A549 (cell line): ENCODE measurements around the gene TRMT44. TPM values are rescaled to one million over a fixed set of nuclear protein-coding genes. Genes with fewer than 3 reads are reported as not detected.
"Not testable (repeated sequence)": the region's sequence is repeated elsewhere in the genome, so short reads cannot be mapped to it uniquely, and the experiment has no call there.

Experiments used
- ATAC-seq, 2 experiments: fragments of 200-7000 bp in 1 of 2; fragments of >200 bp in 1 of 2; cut with Nextera tagmentation in 1 of 2; cut with Tn5 transposase in 1 of 2; 3 replicates each; pipeline versions ENCODE4 v1.8.0 to v1.9.1; 2018 to 2020; ENCODE audit warnings: mild to moderate bottlenecking in 1 of 2, moderate library complexity in 1 of 2
- CTCF ChIA-PET: fragments of 300-600 bp; sonication (Branson Sonifier 250); formaldehyde crosslinking; extraction: SDS; loops from one replicate; lab custom pipeline; 2021; ENCODE audit warnings: antibody characterized with exemption, inconsistent platforms; lab: Yijun Ruan, JAX
- POLR2A ChIA-PET: fragments of 350-600 bp; formaldehyde crosslinking; extraction: SDS; loops from one replicate; lab custom pipeline; 2021; ENCODE audit warnings: antibody characterized with exemption, inconsistent platforms; lab: Yijun Ruan, JAX
- DNase-seq, 2 experiments: peaks; one replicate each; pipeline versions ENCODE4 v3.0.0 to v3.0.0-alpha.2; 2011 to 2016; ENCODE audit warnings: low read depth in 1 of 2, low spot score in 1 of 2
- FAIRE-seq: peaks from 2 replicates; lab custom pipeline; 2011; peaks lifted over from hg19 to GRCh38; lab: Jason Lieb, UNC
- H3K27ac ChIP-seq, 2 experiments: fragments of >200 bp; sonication (Bioruptor Twin); formaldehyde crosslinking; 3 replicates each; pipeline ENCODE4 v1.5.1; 2016 to 2017
- H3K4me1 ChIP-seq: fragments of >200 bp; sonication (Bioruptor Twin); formaldehyde crosslinking; 3 replicates; pipeline ENCODE4 v1.6.1; 2016
- H3K4me2 ChIP-seq: fragments of >200 bp; sonication (Bioruptor Twin); formaldehyde crosslinking; 3 replicates; pipeline ENCODE4 v1.6.1; 2016
- H3K4me3 ChIP-seq: fragments of >200 bp; sonication (Bioruptor Twin); formaldehyde crosslinking; 3 replicates; pipeline ENCODE4 v1.5.1; 2016
- H3K9me3 ChIP-seq: fragments of >200 bp; sonication (Bioruptor Twin); formaldehyde crosslinking; 3 replicates; pipeline ENCODE4 v1.6.1; 2016
- CBX2 ChIP-seq: fragments of 200-600 bp; sonication (generic); IDR thresholded peaks from 2 replicates; pipeline ENCODE4 v1.6.1; 2016; ENCODE audit warnings: low read depth, mild to moderate bottlenecking, borderline replicate concordance
- CEBPB ChIP-seq, 2 experiments: fragments of >200 bp in 1 of 2; sonication (Bioruptor Twin) in 1 of 2; formaldehyde crosslinking in 1 of 2; IDR thresholded peaks; 2 replicates each; pipeline ENCODE4 v1.6.1; 2012 to 2016
- CHD4 ChIP-seq: fragments of 200-600 bp; sonication (generic); IDR thresholded peaks from 2 replicates; pipeline ENCODE4 v1.6.1; 2016; ENCODE audit warnings: antibody characterized with exemption, mild to moderate bottlenecking, borderline replicate concordance
- E2F6 ChIP-seq: IDR thresholded peaks from 2 replicates; pipeline ENCODE4 v1.6.1; 2012; ENCODE audit warnings: low read depth, borderline replicate concordance
- EHMT2 ChIP-seq: fragments of 200-600 bp; sonication (generic); IDR thresholded peaks from 2 replicates; pipeline ENCODE4 v1.6.1; 2016; ENCODE audit warnings: antibody characterized with exemption, low read depth, mild to moderate bottlenecking, moderate library complexity
- EP300 ChIP-seq, 2 experiments: fragments of >200 bp; sonication (Bioruptor Twin); formaldehyde crosslinking; IDR thresholded peaks; 2 replicates in 1 of 2; 3 replicates in 1 of 2; pipeline ENCODE4 v1.6.1; 2016 to 2017
- FOXS1 ChIP-seq: fragments of 250-450 bp; sonication (Bioruptor Pico); IDR thresholded peaks from 2 replicates; pipeline ENCODE4 v1.5.0; 2020; ENCODE audit warnings: mild to moderate bottlenecking, moderate library complexity
- GATA3 ChIP-seq: IDR thresholded peaks from 2 replicates; pipeline ENCODE4 v1.6.1; 2012; ENCODE audit warnings: borderline replicate concordance
- HDAC2 ChIP-seq: fragments of 200-600 bp; sonication (generic); IDR thresholded peaks from 2 replicates; pipeline ENCODE4 v1.6.1; 2016
- HES2 ChIP-seq: fragments of >200 bp; sonication (Bioruptor Twin); formaldehyde crosslinking; IDR thresholded peaks from 2 replicates; pipeline ENCODE4 v1.6.1; 2016
- HOXB13 ChIP-seq: fragments of 250-450 bp; sonication (Bioruptor Pico); IDR thresholded peaks from 2 replicates; pipeline ENCODE4 v1.5.0; 2020; ENCODE audit warnings: low read depth, mild to moderate bottlenecking, moderate library complexity
- JUN ChIP-seq, 2 experiments: fragments of >200 bp; sonication (Bioruptor Twin); formaldehyde crosslinking; IDR thresholded peaks; 2 replicates in 1 of 2; 3 replicates in 1 of 2; pipeline ENCODE4 v1.6.1; 2016 to 2017
- JUNB ChIP-seq: fragments of >200 bp; sonication (Bioruptor Twin); formaldehyde crosslinking; IDR thresholded peaks from 2 replicates; pipeline ENCODE4 v1.6.1; 2016
- KDM1A ChIP-seq: fragments of 200-600 bp; sonication (generic); IDR thresholded peaks from 2 replicates; pipeline ENCODE4 v1.6.1; 2016; ENCODE audit warnings: low read depth, mild to moderate bottlenecking
- KDM5A ChIP-seq: fragments of 200-600 bp; sonication (generic); IDR thresholded peaks from 2 replicates; pipeline ENCODE4 v1.6.1; 2016; ENCODE audit warnings: antibody characterized with exemption, mild to moderate bottlenecking
- PHF8 ChIP-seq: fragments of 200-600 bp; sonication (generic); IDR thresholded peaks from 2 replicates; pipeline ENCODE4 v1.6.1; 2016; ENCODE audit warnings: low read depth, mild to moderate bottlenecking, antibody characterized with exemption, moderate library complexity, borderline replicate concordance
- RAD21 ChIP-seq, 2 experiments: fragments of >200 bp in 1 of 2; sonication (Bioruptor Twin) in 1 of 2; formaldehyde crosslinking in 1 of 2; IDR thresholded peaks in 1 of 2; conservative IDR thresholded peaks in 1 of 2; 2 replicates in 1 of 2; 3 replicates in 1 of 2; pipeline ENCODE4 v1.6.1; 2012 to 2018; ENCODE audit warnings: inconsistent platforms in 1 of 2
- RARB ChIP-seq: fragments of 250-450 bp; sonication (Bioruptor Pico); IDR thresholded peaks from 2 replicates; pipeline ENCODE4 v1.8.0; 2021; ENCODE audit warnings: mild to moderate bottlenecking, moderate library complexity
- RNF2 ChIP-seq: fragments of 200-600 bp; sonication (generic); IDR thresholded peaks from 2 replicates; pipeline ENCODE4 v1.6.1; 2016; ENCODE audit warnings: low read depth, mild to moderate bottlenecking, antibody characterized with exemption, moderate library complexity, borderline replicate concordance
- TFCP2L1 ChIP-seq: fragments of 250-450 bp; sonication (Bioruptor Pico); IDR thresholded peaks from 2 replicates; pipeline ENCODE4 v1.5.0; 2021; ENCODE audit warnings: mild to moderate bottlenecking
- TP53 ChIP-seq: fragments of 250-450 bp; sonication (Bioruptor Pico); IDR thresholded peaks from 2 replicates; pipeline ENCODE4 v1.5.0; 2021; ENCODE audit warnings: mild to moderate bottlenecking, moderate library complexity
- USF2 ChIP-seq: fragments of 450-650 bp; IDR thresholded peaks from 2 replicates; pipeline ENCODE4 v1.6.1; 2014; ENCODE audit warnings: antibody characterized with exemption
- ZFP36 ChIP-seq: fragments of 450-650 bp; IDR thresholded peaks from 2 replicates; pipeline ENCODE4 v1.6.1; 2014; ENCODE audit warnings: borderline replicate concordance; ENCODE audit not compliant: partially characterized antibody
- ZNF302 ChIP-seq: fragments of 250-450 bp; sonication (Bioruptor Pico); IDR thresholded peaks from 2 replicates; pipeline ENCODE4 v1.9.0; 2021; ENCODE audit warnings: inconsistent platforms, mild to moderate bottlenecking, moderate library complexity
- WGBS: methylation state at CpG from one replicate; pipeline ENCODE4 v1.1.6; 2017; ENCODE audit errors: missing lambda C conversion rate; 5-methylcytosine and 5-hydroxymethylcytosine counted together
- polyA plus RNA-seq, 4 experiments: library from polyadenylated mRNA; depleted of rRNA in 3 of 4; stranded (reverse); fragments of >200 nt; fragmentation: RNase III in 1 of 4; extraction: RNeasy Plus Mini Kit Qiagen cat#74134 plus additional on column Dnase treatment in 1 of 4; gene quantifications; 2 replicates in 3 of 4; 3 replicates in 1 of 4; pipeline ENCODE4 v1.2.3, GENCODE V29; 2011 to 2017
- TF ChIP-seq, protein P1 (sequence below): fragments of 150-350 bp; IDR thresholded peaks from 2 replicates; pipeline ENCODE4 v1.6.1; 2014; ENCODE audit warnings: low read depth, mild to moderate bottlenecking, low read length
- TF ChIP-seq, protein P2 (sequence below): fragments of 200-600 bp; sonication (generic); IDR thresholded peaks from 2 replicates; pipeline ENCODE4 v1.6.1; 2016; ENCODE audit warnings: antibody characterized with exemption, mild to moderate bottlenecking, moderate library complexity

TRMT44 gene
- polyA plus RNA-seq, 2 of the 4 experiments (the other 2 are of a cell fraction) = 5.0 to 7.0 TPM

DNA sequence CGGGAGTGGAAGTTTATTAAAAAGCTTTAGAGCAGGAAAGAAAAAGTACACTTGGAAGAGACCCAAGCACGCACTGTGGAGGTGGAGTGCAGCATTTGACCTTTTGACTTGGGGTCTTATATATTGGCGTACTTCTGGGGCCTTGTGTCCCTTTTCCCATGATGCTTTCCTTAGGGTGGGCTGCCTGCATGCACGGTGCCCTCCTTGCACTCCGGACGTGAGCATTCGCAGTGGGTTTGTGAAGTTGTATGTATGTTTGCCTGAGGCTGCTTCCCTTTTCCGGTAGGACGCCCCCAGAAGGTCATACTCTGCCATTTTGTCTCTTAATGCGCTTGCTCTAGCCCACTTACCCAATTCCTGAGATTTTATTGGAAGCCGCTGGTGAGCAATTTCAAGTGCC lies 39.6 kb downstream of the TRMT44 start:
- DNase-seq (no peak), FAIRE-seq (no peak), ATAC-seq (no peak)
- Histone ChIP-seq H3K9me3 (no peaks in the 10 kb centered on the region), H3K4me2 (no peak overlapping the region), H3K27ac (no peak overlapping the region), H3K4me3 (no peak overlapping the region), H3K4me1 (no peaks in the 10 kb centered on the region)
- TF ChIP-seq JUNB (no peak), PHF8 (no peak), E2F6 (no peak), GATA3 (no peak), EP300 (IDR thresholded peaks at IDR 0.05) (no peak), RAD21 (conservative IDR thresholded peaks at IDR 0.05 in 1 of 2, IDR thresholded peaks at IDR 0.05 in 1 of 2) (no peak), FOXS1 (CRISPR knock-in tag) (no peak), CEBPB (IDR thresholded peaks at IDR 0.05) (no peak)
- TF ChIP-seq, protein P1, sequence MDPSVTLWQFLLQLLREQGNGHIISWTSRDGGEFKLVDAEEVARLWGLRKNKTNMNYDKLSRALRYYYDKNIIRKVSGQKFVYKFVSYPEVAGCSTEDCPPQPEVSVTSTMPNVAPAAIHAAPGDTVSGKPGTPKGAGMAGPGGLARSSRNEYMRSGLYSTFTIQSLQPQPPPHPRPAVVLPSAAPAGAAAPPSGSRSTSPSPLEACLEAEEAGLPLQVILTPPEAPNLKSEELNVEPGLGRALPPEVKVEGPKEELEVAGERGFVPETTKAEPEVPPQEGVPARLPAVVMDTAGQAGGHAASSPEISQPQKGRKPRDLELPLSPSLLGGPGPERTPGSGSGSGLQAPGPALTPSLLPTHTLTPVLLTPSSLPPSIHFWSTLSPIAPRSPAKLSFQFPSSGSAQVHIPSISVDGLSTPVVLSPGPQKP = no peak
- TF ChIP-seq, protein P2, sequence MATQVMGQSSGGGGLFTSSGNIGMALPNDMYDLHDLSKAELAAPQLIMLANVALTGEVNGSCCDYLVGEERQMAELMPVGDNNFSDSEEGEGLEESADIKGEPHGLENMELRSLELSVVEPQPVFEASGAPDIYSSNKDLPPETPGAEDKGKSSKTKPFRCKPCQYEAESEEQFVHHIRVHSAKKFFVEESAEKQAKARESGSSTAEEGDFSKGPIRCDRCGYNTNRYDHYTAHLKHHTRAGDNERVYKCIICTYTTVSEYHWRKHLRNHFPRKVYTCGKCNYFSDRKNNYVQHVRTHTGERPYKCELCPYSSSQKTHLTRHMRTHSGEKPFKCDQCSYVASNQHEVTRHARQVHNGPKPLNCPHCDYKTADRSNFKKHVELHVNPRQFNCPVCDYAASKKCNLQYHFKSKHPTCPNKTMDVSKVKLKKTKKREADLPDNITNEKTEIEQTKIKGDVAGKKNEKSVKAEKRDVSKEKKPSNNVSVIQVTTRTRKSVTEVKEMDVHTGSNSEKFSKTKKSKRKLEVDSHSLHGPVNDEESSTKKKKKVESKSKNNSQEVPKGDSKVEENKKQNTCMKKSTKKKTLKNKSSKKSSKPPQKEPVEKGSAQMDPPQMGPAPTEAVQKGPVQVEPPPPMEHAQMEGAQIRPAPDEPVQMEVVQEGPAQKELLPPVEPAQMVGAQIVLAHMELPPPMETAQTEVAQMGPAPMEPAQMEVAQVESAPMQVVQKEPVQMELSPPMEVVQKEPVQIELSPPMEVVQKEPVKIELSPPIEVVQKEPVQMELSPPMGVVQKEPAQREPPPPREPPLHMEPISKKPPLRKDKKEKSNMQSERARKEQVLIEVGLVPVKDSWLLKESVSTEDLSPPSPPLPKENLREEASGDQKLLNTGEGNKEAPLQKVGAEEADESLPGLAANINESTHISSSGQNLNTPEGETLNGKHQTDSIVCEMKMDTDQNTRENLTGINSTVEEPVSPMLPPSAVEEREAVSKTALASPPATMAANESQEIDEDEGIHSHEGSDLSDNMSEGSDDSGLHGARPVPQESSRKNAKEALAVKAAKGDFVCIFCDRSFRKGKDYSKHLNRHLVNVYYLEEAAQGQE = no peak
- 96% methylated on average over 11 of the region's 11 CpGs for WGBS
- CTCF ChIA-PET = interaction anchor here (1.0 to 1.3 kb wide), 2 partner anchors 12 to 303 kb away, joined by 3 to 4 read pairs; no protein-coding TSS in a partner anchor
- POLR2A ChIA-PET = no interaction called here

DNA sequence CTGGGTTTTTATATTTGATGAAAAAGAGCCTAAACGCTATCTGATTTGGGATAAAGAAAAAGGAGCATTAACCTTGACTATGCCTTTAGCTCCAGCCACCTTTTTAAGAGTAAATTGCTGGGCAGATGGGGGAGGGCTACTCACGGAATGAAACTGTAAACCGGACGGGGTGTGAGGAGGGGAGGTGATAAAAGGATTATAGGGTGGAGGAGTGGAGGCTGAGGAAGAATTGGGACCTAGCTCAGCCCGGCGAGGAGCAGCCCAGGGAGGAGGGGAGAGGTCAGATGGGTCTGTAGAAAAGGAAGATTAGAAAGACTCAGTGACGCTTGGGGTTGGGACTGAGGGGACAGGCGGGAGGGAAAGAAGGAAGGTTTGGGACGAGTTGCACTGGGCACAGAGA lies 46.1 kb downstream of the TRMT44 start:
- POLR2A ChIA-PET, H3K9me3 ChIP-seq: not testable (repeated sequence)

GRCh38 chr4:8488791-8489369 lies 48.3 kb downstream of the TRMT44 start:
- FAIRE-seq = no peak
- Histone ChIP-seq H3K27ac (no peak overlapping the region), H3K4me1 (no peaks in the 10 kb centered on the region), H3K9me3 (no peaks in the 10 kb centered on the region), H3K4me3 (no peak overlapping the region), H3K4me2 (no peak overlapping the region)
- TF ChIP-seq TFCP2L1 (CRISPR knock-in tag) (no peak), ZNF302 (CRISPR knock-in tag) (no peak), EHMT2 (no peak), USF2 (no peak), HDAC2 (no peak), ZFP36 (no peak), JUN (IDR thresholded peaks at IDR 0.05) (no peak), KDM5A (no peak), HOXB13 (CRISPR knock-in tag) (no peak), KDM1A (no peak), RARB (CRISPR knock-in tag) (no peak), CHD4 (no peak), TP53 (CRISPR knock-in tag) (no peak), CBX2 (no peak), RNF2 (no peak), HES2 (no peak)
- ChIA-PET POLR2A (no interaction called here), CTCF (interaction anchor here (1.0 to 3.3 kb wide), 2 partner anchors 21 to 105 kb away, joined by 3 to 11 read pairs; no protein-coding TSS in a partner anchor)
- no peak for DNase-seq
- 91% methylated on average over 5 of the region's 5 CpGs for WGBS
- ATAC-seq = no peak

More for the DNA sequence above, 46.1 kb downstream of the TRMT44 start:
- H3K4me2 ChIP-seq, H3K4me1 ChIP-seq, FAIRE-seq, CTCF ChIA-PET, DNase-seq, H3K27ac ChIP-seq, ATAC-seq, H3K4me3 ChIP-seq: not testable (repeated sequence)
- 62% methylated on average over 9 of the region's 9 CpGs for WGBS
